HG03558 (cell line): ENCODE data around the gene EPHB1.

Experiments used
- ATAC-seq: cut with Tn5 transposase; IDR thresholded peaks from one replicate; pipeline ENCODE4 v1.9.1; 2021; ENCODE audit warnings: moderate number of reproducible peaks; ENCODE audit not compliant: unreplicated experiment; ENCODE audit errors: extremely low read depth

The EPHB1 gene

DNA sequence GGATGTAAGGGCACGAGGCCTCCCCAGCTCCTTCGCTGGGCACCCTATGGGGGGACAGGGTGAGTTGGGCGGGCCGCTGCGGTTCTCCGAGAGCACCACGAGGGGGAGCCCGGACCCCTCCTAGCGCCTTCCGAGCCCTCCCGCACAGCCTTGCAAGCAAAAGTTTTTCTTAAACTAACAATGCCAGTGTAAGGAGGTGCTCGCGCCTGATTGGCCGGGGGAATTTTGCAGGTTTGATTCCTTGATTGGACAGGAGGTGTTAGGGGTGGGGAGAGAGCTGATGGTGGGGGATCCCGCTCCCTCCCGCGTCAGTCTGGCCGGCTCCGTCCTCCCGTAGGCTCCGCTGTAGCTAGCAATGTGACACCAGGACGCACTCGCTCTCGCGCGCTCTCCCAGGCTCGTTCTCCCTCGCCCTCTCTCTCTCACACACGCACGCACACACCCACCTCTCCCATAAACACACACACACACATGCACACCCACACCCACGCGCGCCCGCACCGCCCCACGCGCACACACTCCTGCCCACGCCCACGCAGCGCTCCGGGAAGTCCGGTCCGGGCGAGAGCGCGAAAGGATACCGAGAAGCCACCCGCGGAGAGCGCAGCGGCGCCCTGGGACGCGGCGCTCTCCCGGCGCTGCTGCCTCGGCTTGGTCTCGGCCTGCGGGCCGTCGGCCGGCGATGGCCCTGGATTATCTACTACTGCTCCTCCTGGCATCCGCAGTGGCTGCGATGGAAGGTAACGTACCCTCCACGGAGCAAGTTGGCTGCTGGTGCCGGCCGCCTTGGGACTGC lies at the start of gene EPHB1:
EPHB1 (plus strand) TSS at position 311 of the 796 bp plus-strand sequence.
- peak; percentile 85 for ATAC-seq

DNA sequence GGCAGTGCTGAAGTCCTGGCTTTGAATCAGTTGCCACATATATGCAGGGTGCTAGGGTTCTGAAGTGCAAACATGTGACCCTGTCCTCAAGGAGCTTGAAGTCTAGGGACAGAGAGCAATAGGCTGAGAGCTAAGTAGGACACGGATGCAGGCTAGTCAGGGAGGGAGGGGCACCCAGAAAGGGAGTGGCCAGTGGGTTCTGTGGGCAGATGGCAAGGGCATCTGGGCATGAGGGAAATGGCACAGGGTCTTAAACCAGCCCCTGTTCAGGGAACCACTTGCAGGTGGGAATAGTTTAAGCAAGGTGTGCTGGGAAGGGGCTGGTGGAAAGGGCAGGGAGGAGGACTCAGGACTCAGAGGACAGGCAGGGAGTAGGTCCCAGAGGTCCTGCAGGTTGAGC lies 46.4 kb upstream of the EPHB1 start:
- no peak for ATAC-seq

GRCh38 chr3:134749174-134749573 lies 45.9 kb upstream of the EPHB1 start:
- ATAC-seq = no peak

GRCh38 chr3:134749802-134750553 lies 45.1 kb upstream of the EPHB1 start:
- ATAC-seq = no peak

DNA sequence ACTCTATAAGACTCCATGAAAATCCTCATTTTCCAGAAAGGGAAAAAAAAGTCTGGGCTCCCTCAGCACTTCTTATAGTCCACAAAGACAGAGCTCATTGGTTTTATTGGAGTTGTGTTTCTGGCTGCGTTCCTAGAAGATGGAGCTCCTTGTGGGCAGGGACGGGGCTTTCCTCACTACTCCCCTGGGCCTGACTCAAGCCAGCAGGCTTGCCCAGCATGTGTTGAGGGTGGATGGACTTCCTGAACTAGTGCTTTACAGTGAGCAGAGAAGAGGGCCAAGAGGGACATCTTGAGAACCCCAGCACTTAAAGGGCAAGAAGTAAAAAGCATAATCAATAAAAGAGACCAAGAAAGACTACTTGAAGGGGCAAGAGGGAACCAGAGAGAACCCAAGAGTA lies 43.2 kb upstream of the EPHB1 start:
- ATAC-seq = no peak

DNA sequence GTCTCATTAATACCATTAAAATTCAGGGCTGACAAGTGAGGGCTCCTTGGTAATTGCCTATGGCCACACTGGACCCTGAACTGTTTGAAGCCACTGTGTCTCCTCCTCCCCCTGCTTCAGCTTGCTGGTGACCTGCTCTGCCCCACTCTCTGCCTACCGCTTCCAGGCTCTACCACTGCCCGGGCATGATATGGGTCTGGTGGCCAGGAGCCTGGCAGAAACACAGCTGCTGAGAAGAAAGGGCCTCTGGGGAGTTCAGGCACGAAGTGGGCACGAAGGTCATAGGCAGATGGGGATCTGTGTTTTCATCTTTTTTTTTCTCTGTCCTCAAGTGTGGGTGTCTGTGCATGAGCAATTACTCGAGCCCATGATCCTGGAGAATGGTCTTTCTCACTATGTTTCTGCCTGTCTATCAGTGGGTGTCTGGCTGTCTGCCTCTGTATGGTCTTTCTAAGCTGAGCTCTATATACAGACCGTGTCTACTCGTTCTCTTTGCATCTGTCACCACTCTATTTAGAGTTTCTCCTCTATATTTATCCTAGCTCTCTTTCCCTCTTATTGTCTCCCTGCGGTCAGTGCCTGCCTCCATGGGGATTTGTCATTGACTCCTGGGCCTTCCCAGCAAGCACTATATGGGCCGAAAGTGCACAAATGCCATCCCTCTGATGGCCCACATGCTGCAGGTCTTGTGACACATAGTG lies 42.1 kb upstream of the EPHB1 start:
- ATAC-seq = no peak

GRCh38 chr3:134753999-134754742 lies 40.9 kb upstream of the EPHB1 start:
- ATAC-seq = no peak

GRCh38 chr3:134754768-134755559 lies 40.1 kb upstream of the EPHB1 start:
- ATAC-seq = no peak

GRCh38 chr3:134755821-134756220 lies 39.2 kb upstream of the EPHB1 start:
- no peak for ATAC-seq

GRCh38 chr3:134757549-134758069 lies 37.5 kb upstream of the EPHB1 start:
- ATAC-seq = no peak

GRCh38 chr3:134761213-134761612 lies 33.8 kb upstream of the EPHB1 start:
- ATAC-seq = no peak

DNA sequence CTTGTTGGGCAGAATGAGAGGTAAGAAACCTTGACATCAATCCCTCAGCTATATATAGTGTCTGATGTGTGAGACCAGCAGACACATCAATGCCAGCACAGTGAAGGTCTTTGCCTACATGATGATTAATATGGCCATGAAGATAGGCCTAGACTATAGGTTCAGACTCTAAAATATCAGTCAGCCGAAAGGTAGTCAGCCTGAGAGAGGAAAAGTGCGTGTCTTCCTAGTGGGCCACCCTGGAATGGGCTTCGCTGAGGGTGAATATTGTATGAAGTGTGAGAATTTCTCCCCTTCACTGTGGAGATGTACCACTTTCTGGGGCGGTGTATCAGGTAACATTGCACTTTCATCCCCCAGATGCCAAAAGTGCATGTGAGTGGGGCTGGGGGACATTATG lies 33.0 kb upstream of the EPHB1 start:
- ATAC-seq = no peak

- no peak for ATAC-seq
Measured at GRCh38 chr3:134765468-134765867, 29.6 kb upstream of the EPHB1 start.

GRCh38 chr3:134766290-134766689 lies 28.8 kb upstream of the EPHB1 start:
- ATAC-seq = no peak

GRCh38 chr3:134768116-134768515 lies 26.9 kb upstream of the EPHB1 start:
- ATAC-seq = no peak

GRCh38 chr3:134768837-134769236 lies 26.2 kb upstream of the EPHB1 start:
- ATAC-seq = no peak

DNA sequence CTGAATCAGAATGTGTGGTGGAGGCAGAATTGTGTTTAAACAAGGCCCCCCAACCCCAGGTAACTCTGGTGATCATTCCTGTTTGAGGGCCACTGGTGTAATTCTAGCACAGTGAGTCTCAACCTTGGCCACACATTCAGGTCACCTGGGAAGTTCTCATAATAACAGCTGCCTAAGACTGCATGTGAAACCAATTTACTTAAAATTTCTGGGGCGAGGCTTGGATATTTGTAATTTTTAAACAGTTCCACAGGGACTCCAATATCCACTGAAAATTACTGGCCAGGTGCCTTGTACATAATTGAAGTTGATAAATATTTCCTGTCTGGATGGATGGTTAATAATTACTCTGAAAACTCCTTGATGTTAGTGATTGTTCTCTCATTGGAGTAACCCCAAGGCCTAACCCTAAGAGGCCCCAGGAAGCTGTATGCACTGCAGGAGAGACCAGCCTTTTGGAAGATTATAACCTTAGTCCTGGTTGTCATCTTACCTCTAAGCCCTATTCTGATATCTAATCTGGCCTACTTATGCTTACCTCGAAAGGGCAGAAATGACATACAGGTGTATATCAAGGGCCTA lies 25.7 kb upstream of the EPHB1 start:
- ATAC-seq = no peak

- no peak for ATAC-seq
Measured at GRCh38 chr3:134772011-134772410, 23.0 kb upstream of the EPHB1 start.

DNA sequence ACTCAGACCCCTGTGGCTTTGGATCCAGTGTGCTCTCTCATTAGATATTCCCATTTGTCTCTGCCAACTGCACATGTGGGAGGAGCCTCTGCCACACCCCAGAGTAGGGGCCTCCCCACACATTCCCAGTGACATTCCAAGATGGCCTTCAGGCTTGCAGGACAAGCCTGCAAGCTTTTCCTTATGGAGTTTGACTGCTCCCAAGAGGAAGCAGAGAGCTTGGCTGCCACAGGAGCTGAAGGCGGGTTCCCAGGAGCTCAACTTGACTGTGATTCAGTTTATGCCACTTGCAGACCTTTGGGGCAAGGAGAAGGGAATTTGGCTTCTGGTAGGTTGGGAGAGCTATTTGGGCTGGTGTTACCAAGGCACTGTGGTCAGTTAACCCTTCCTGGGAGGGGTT lies 22.5 kb upstream of the EPHB1 start:
- no peak for ATAC-seq
